SH-SY5Y (cell line): ENCODE results near the gene USP35.

Source experiments
- GATA2 ChIP-seq: IDR thresholded peaks from 2 replicates; pipeline ENCODE4 v1.6.1; 2011; ENCODE audit warnings: mild to moderate bottlenecking, low read depth, low read length
- GATA3 ChIP-seq: IDR thresholded peaks from 2 replicates; pipeline ENCODE4 v1.6.1; 2011; ENCODE audit warnings: low read depth, mild to moderate bottlenecking, low read length, moderate library complexity

- TF ChIP-seq GATA2 (no peak), GATA3 (no peak)
Observed at GRCh38 chr11:78192911-78193351, 4.2 kb downstream of the USP35 start.
